SK-N-MC (cell line): ENCODE measurements around the gene SAP25.

Experiments
- EZH2 ChIP-seq: fragments of 200-600 bp; sonication (generic); IDR thresholded peaks from one replicate; pipeline ENCODE4 v1.6.1; 2017; ENCODE audit warnings: antibody characterized with exemption
- FOXP2 ChIP-seq: optimal IDR thresholded peaks from 2 replicates; pipeline ENCODE3; 2011; ENCODE audit warnings: mild to moderate bottlenecking, moderate library complexity; ENCODE audit not compliant: insufficient read depth; ENCODE audit errors: extremely low read length, control extremely low read depth
- POLR2AphosphoS5 ChIP-seq: IDR thresholded peaks from 2 replicates; pipeline ENCODE4 v1.6.1; 2012; ENCODE audit warnings: mild to moderate bottlenecking, low read depth, low read length, borderline replicate concordance

DNA sequence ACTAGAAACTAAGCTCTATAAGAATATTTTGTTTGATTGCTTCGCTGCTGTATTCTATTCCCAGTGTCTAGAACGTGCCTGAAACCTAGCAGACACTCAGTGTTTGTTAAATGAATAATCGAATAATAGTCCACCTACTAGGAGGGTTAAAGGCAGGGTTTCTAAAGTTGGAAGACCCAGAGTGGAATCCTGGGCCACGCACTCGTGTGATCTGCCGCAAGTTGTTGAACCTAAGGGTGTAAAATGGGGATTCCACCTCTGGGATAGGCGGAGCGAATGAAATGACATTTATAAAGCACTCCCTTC is 35.4 kb downstream of the SAP25 start:
- no peak for TF ChIP-seq POLR2AphosphoS5
- TF ChIP-seq EZH2: no peak
- TF ChIP-seq FOXP2: no peak
